Caco-2 (cell line): ENCODE measurements around the gene IL24. TPM values are rescaled to one million over a fixed set of nuclear protein-coding genes. Genes with fewer than 3 reads are reported as not detected.

Experiments
- BruUV-seq: library from RNA; stranded (reverse); fragments of 400-500 nt; replicated peaks from 2 replicates; lab custom pipeline; 2021; lab: Mats Ljungman, UMichigan
- CTCF ChIA-PET: fragments of 300-600 bp; sonication (Branson Sonifier 250); formaldehyde crosslinking; loops from one replicate; lab custom pipeline; 2022; ENCODE audit warnings: antibody characterized with exemption; lab: Charles Lee
- POLR2A ChIA-PET: fragments of 300-600 bp; sonication (Branson Sonifier 250); formaldehyde crosslinking; loops from one replicate; lab custom pipeline; 2022; ENCODE audit warnings: antibody characterized with exemption; lab: Charles Lee
- DNase-seq, 2 experiments: peaks; one replicate each; pipeline versions ENCODE4 v3.0.0 to v3.0.0-alpha.2; 2020 to 2022
- H3K27me3 ChIP-seq: replicated peaks from 2 replicates; pipeline ENCODE4 v1.6.0; 2011; ENCODE audit warnings: low read length; ENCODE audit not compliant: control insufficient read depth, insufficient read depth
- H3K36me3 ChIP-seq: 2 replicates; pipeline ENCODE4 v1.5.1; 2011; ENCODE audit warnings: low read length; ENCODE audit not compliant: control insufficient read depth, insufficient read depth
- H3K4me1 ChIP-seq: fragments of 250-450 bp; sonication (Bioruptor Pico); 2 replicates; pipeline ENCODE4 v1.5.1; 2020; ENCODE audit warnings: mild to moderate bottlenecking
- H3K4me3 ChIP-seq: 2 replicates; pipeline ENCODE4 v1.5.1; 2011; ENCODE audit warnings: low read depth, mild to moderate bottlenecking, control low read depth, low read length
- H3K9me3 ChIP-seq: fragments of 250-450 bp; sonication (Bioruptor Pico); 2 replicates; pipeline ENCODE4 v1.5.1; 2020; ENCODE audit warnings: mild to moderate bottlenecking, moderate library complexity
- H3K27ac Mint-ChIP-seq: one replicate; pipeline ENCODE4 v1.8.0; 2022; ENCODE audit warnings: mixed read lengths; ENCODE audit not compliant: unreplicated experiment
- H3K27me3 Mint-ChIP-seq: one replicate; pipeline ENCODE4 v1.8.0; 2022; ENCODE audit warnings: mixed read lengths; ENCODE audit not compliant: insufficient read depth, unreplicated experiment
- H3K36me3 Mint-ChIP-seq: one replicate; pipeline ENCODE4 v1.8.0; 2022; ENCODE audit warnings: mild to moderate bottlenecking, mixed read lengths; ENCODE audit not compliant: insufficient read depth, unreplicated experiment
- H3K4me1 Mint-ChIP-seq: one replicate; pipeline ENCODE4 v1.8.0; 2022; ENCODE audit warnings: low read depth, mixed read lengths; ENCODE audit not compliant: unreplicated experiment
- H3K4me3 Mint-ChIP-seq: one replicate; pipeline ENCODE4 v1.8.0; 2022; ENCODE audit warnings: mild to moderate bottlenecking, moderate library complexity, mixed read lengths; ENCODE audit not compliant: unreplicated experiment
- H3K9me3 Mint-ChIP-seq: one replicate; pipeline ENCODE4 v1.8.0; 2022; ENCODE audit warnings: mixed read lengths; ENCODE audit not compliant: unreplicated experiment
- intact Hi-C: fragments of 100-400 bp; cut with micrococcal nuclease; formaldehyde crosslinking; loops from one replicate; pipeline ENCODE4 v1.10.0; 2022; ENCODE audit not compliant: unreplicated experiment
- total RNA-seq: library from RNA; stranded (reverse); gene quantifications from 2 replicates; pipeline ENCODE4 v1.2.3, GENCODE V29; 2022
- TF ChIP-seq, protein P1 (sequence below), 2 experiments: fragments of 200-600 bp in 1 of 2; IDR thresholded peaks; 1 replicate in 1 of 2; 2 replicates in 1 of 2; pipeline versions ENCODE4 v1.5.1 to v1.8.0; 2011 to 2022; ENCODE audit warnings: antibody characterized with exemption in 1 of 2, control low read depth in 1 of 2, inconsistent platforms in 1 of 2, low read depth in 1 of 2, low read length in 1 of 2, mild to moderate bottlenecking in 1 of 2, moderate library complexity in 1 of 2; ENCODE audit not compliant: insufficient read depth in 1 of 2, severe bottlenecking in 1 of 2, unreplicated experiment in 1 of 2

Gene IL24
- total RNA-seq, 1 experiment from 2014 or later = not detected

DNA sequence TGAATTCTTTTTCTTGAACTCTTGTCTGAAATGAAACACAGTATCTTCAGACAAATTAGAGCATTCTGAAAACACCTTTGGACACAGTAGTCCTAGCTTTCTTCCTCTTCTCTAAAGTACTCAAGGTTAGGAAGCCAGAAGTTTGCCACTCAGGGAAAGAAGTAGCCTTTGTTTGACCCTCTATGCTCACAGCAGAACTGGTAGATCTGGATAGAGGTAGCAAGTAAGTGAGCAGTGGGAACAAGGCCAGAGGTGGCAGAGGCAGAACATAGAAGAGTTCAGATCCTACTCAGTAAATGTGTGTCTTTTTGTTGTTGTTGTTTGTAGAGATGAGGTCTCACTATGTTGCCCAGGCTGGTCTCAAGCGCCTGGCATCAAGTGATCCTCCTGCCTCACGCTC is 56.4 kb downstream of the IL24 start:
- Mint-ChIP-seq H3K9me3 (peaks cover 6% of the 10 kb centered on the region), H3K4me1 (peaks cover 43% of the 10 kb centered on the region), H3K36me3 (no peaks in the 10 kb centered on the region), H3K27ac (no peak overlapping the region), H3K27me3 (no peaks in the 10 kb centered on the region), H3K4me3 (no peak overlapping the region)
- Histone ChIP-seq H3K4me1 (peaks cover 55% of the 10 kb centered on the region), H3K9me3 (peaks cover 7% of the 10 kb centered on the region; the same call in 1 of the 2 replicates), H3K4me3 (no peak overlapping the region), H3K27me3 (no peaks in the 10 kb centered on the region), H3K36me3 (no peaks in the 10 kb centered on the region)
- ChIA-PET CTCF (interaction anchor here (2.4 kb wide), 1 partner anchor 26 kb away, joined by 10 read pairs; no protein-coding TSS in a partner anchor), POLR2A (no interaction called here)
- no TSS peak for BruUV-seq
- TF ChIP-seq, protein P1, sequence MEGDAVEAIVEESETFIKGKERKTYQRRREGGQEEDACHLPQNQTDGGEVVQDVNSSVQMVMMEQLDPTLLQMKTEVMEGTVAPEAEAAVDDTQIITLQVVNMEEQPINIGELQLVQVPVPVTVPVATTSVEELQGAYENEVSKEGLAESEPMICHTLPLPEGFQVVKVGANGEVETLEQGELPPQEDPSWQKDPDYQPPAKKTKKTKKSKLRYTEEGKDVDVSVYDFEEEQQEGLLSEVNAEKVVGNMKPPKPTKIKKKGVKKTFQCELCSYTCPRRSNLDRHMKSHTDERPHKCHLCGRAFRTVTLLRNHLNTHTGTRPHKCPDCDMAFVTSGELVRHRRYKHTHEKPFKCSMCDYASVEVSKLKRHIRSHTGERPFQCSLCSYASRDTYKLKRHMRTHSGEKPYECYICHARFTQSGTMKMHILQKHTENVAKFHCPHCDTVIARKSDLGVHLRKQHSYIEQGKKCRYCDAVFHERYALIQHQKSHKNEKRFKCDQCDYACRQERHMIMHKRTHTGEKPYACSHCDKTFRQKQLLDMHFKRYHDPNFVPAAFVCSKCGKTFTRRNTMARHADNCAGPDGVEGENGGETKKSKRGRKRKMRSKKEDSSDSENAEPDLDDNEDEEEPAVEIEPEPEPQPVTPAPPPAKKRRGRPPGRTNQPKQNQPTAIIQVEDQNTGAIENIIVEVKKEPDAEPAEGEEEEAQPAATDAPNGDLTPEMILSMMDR (IDR thresholded peaks at IDR 0.05; ENCODE audit: insufficient read depth in 1 of 2, low read depth in 1 of 2, low read length in 1 of 2, severe bottlenecking in 1 of 2, unreplicated experiment in 1 of 2) = no peak
- no peak for DNase-seq
- intact Hi-C loops = loop anchor here (2.0 kb wide), 1 partner anchor 15 kb away; no protein-coding TSS in a partner anchor

Other genes with a start within 250 kb of the IL24 start
- gene MAPKAPK2, start 212.5 kb upstream of the IL24 start, total RNA-seq = 88.2 and 96.8 TPM in 2 replicates
- not detected in 2 replicates for gene IL19, start 126.7 kb upstream of the IL24 start, total RNA-seq
- gene IL10, start 124.9 kb upstream of the IL24 start, total RNA-seq = not detected in 2 replicates
- not detected in 2 replicates for gene IL20, start 31.8 kb upstream of the IL24 start, total RNA-seq
- not detected in 2 replicates for gene FCMR, start 24.5 kb downstream of the IL24 start, total RNA-seq
- not detected in 2 replicates for gene PIGR, start 49.0 kb downstream of the IL24 start, total RNA-seq
- 0.18 TPM in 1 of 2 replicates, not detected in the other for gene FCAMR, start 73.0 kb downstream of the IL24 start, total RNA-seq
- gene C1orf116, start 135.3 kb downstream of the IL24 start, total RNA-seq = 8.7 and 10.4 TPM in 2 replicates
- gene YOD1, start 153.8 kb downstream of the IL24 start, total RNA-seq = 11.8 and 11.9 TPM in 2 replicates
- 36.4 and 38.9 TPM in 2 replicates for gene PFKFB2, start 155.8 kb downstream of the IL24 start, total RNA-seq
- gene C4BPB, start 191.4 kb downstream of the IL24 start, total RNA-seq = 93.0 and 99.8 TPM in 2 replicates
- gene C4BPA, start 206.8 kb downstream of the IL24 start, total RNA-seq = 10.6 and 12.7 TPM in 2 replicates